A549 (cell line): ENCODE measurements around the gene FAM151A. TPM values are rescaled to one million over a fixed set of nuclear protein-coding genes. Genes with fewer than 3 reads are reported as not detected.

ENCODE experiments used
- ATAC-seq, 2 experiments: fragments of 200-7000 bp in 1 of 2; fragments of >200 bp in 1 of 2; cut with Nextera tagmentation in 1 of 2; cut with Tn5 transposase in 1 of 2; 3 replicates each; pipeline versions ENCODE4 v1.8.0 to v1.9.1; 2018 to 2020; ENCODE audit warnings: mild to moderate bottlenecking in 1 of 2, moderate library complexity in 1 of 2
- CTCF ChIA-PET: fragments of 300-600 bp; sonication (Branson Sonifier 250); formaldehyde crosslinking; extraction: SDS; loops from one replicate; lab custom pipeline; 2021; ENCODE audit warnings: antibody characterized with exemption, inconsistent platforms; lab: Yijun Ruan, JAX
- POLR2A ChIA-PET: fragments of 350-600 bp; formaldehyde crosslinking; extraction: SDS; loops from one replicate; lab custom pipeline; 2021; ENCODE audit warnings: antibody characterized with exemption, inconsistent platforms; lab: Yijun Ruan, JAX
- DNase-seq, 2 experiments: peaks; one replicate each; pipeline versions ENCODE4 v3.0.0 to v3.0.0-alpha.2; 2011 to 2016; ENCODE audit warnings: low read depth in 1 of 2, low spot score in 1 of 2
- FAIRE-seq: peaks from 2 replicates; lab custom pipeline; 2011; peaks lifted over from hg19 to GRCh38; lab: Jason Lieb, UNC
- H3K27ac ChIP-seq, 2 experiments: fragments of >200 bp; sonication (Bioruptor Twin); formaldehyde crosslinking; 3 replicates each; pipeline ENCODE4 v1.5.1; 2016 to 2017
- H3K4me1 ChIP-seq: fragments of >200 bp; sonication (Bioruptor Twin); formaldehyde crosslinking; 3 replicates; pipeline ENCODE4 v1.6.1; 2016
- H3K4me2 ChIP-seq: fragments of >200 bp; sonication (Bioruptor Twin); formaldehyde crosslinking; 3 replicates; pipeline ENCODE4 v1.6.1; 2016
- H3K4me3 ChIP-seq: fragments of >200 bp; sonication (Bioruptor Twin); formaldehyde crosslinking; 3 replicates; pipeline ENCODE4 v1.5.1; 2016
- H3K9me3 ChIP-seq: fragments of >200 bp; sonication (Bioruptor Twin); formaldehyde crosslinking; 3 replicates; pipeline ENCODE4 v1.6.1; 2016
- CEBPB ChIP-seq, 2 experiments: fragments of >200 bp in 1 of 2; sonication (Bioruptor Twin) in 1 of 2; formaldehyde crosslinking in 1 of 2; IDR thresholded peaks; 2 replicates each; pipeline ENCODE4 v1.6.1; 2012 to 2016
- CHD2 ChIP-seq: fragments of 150-350 bp; IDR thresholded peaks from 2 replicates; pipeline ENCODE4 v1.6.1; 2014; ENCODE audit warnings: low read length; ENCODE audit not compliant: partially characterized antibody
- CHD4 ChIP-seq: fragments of 200-600 bp; sonication (generic); IDR thresholded peaks from 2 replicates; pipeline ENCODE4 v1.6.1; 2016; ENCODE audit warnings: antibody characterized with exemption, mild to moderate bottlenecking, borderline replicate concordance
- EHMT2 ChIP-seq: fragments of 200-600 bp; sonication (generic); IDR thresholded peaks from 2 replicates; pipeline ENCODE4 v1.6.1; 2016; ENCODE audit warnings: antibody characterized with exemption, low read depth, mild to moderate bottlenecking, moderate library complexity
- EP300 ChIP-seq, 2 experiments: fragments of >200 bp; sonication (Bioruptor Twin); formaldehyde crosslinking; IDR thresholded peaks; 2 replicates in 1 of 2; 3 replicates in 1 of 2; pipeline ENCODE4 v1.6.1; 2016 to 2017
- GATA3 ChIP-seq: IDR thresholded peaks from 2 replicates; pipeline ENCODE4 v1.6.1; 2012; ENCODE audit warnings: borderline replicate concordance
- HDAC2 ChIP-seq: fragments of 200-600 bp; sonication (generic); IDR thresholded peaks from 2 replicates; pipeline ENCODE4 v1.6.1; 2016
- HOXB5 ChIP-seq: fragments of 250-450 bp; sonication (Bioruptor Pico); IDR thresholded peaks from 2 replicates; pipeline ENCODE4 v1.5.0; 2020; ENCODE audit warnings: mild to moderate bottlenecking, moderate library complexity
- JUN ChIP-seq, 2 experiments: fragments of >200 bp; sonication (Bioruptor Twin); formaldehyde crosslinking; IDR thresholded peaks; 2 replicates in 1 of 2; 3 replicates in 1 of 2; pipeline ENCODE4 v1.6.1; 2016 to 2017
- KDM1A ChIP-seq: fragments of 200-600 bp; sonication (generic); IDR thresholded peaks from 2 replicates; pipeline ENCODE4 v1.6.1; 2016; ENCODE audit warnings: low read depth, mild to moderate bottlenecking
- KDM5A ChIP-seq: fragments of 200-600 bp; sonication (generic); IDR thresholded peaks from 2 replicates; pipeline ENCODE4 v1.6.1; 2016; ENCODE audit warnings: antibody characterized with exemption, mild to moderate bottlenecking
- MYC ChIP-seq: IDR thresholded peaks from 2 replicates; pipeline ENCODE4 v1.6.1; 2012; ENCODE audit warnings: mild to moderate bottlenecking, inconsistent platforms, low read length, improper control_type of control experiment, borderline replicate concordance
- NFE2L2 ChIP-seq: fragments of 150-350 bp; conservative IDR thresholded peaks from 2 replicates; pipeline ENCODE4 v1.6.1; 2014; ENCODE audit warnings: low read length
- NPAS2 ChIP-seq: fragments of 250-450 bp; sonication (Bioruptor Pico); IDR thresholded peaks from 2 replicates; pipeline ENCODE4 v1.8.0; 2022; ENCODE audit warnings: mild to moderate bottlenecking, moderate library complexity, borderline replicate concordance
- PHF8 ChIP-seq: fragments of 200-600 bp; sonication (generic); IDR thresholded peaks from 2 replicates; pipeline ENCODE4 v1.6.1; 2016; ENCODE audit warnings: low read depth, mild to moderate bottlenecking, antibody characterized with exemption, moderate library complexity, borderline replicate concordance
- POLR2A ChIP-seq: IDR thresholded peaks from 2 replicates; pipeline ENCODE4 v1.6.1; 2012; ENCODE audit warnings: mild to moderate bottlenecking, low read length
- RAD21 ChIP-seq, 2 experiments: fragments of >200 bp in 1 of 2; sonication (Bioruptor Twin) in 1 of 2; formaldehyde crosslinking in 1 of 2; IDR thresholded peaks in 1 of 2; conservative IDR thresholded peaks in 1 of 2; 2 replicates in 1 of 2; 3 replicates in 1 of 2; pipeline ENCODE4 v1.6.1; 2012 to 2018; ENCODE audit warnings: inconsistent platforms in 1 of 2
- RCOR1 ChIP-seq: fragments of 150-350 bp; IDR thresholded peaks from 2 replicates; pipeline ENCODE4 v1.6.1; 2014; ENCODE audit warnings: antibody characterized with exemption, low read length, low read depth
- RFX5 ChIP-seq: fragments of 450-650 bp; IDR thresholded peaks from 2 replicates; pipeline ENCODE4 v1.7.1; 2014; ENCODE audit warnings: antibody characterized with exemption, mild to moderate bottlenecking, moderate library complexity
- RNF2 ChIP-seq: fragments of 200-600 bp; sonication (generic); IDR thresholded peaks from 2 replicates; pipeline ENCODE4 v1.6.1; 2016; ENCODE audit warnings: low read depth, mild to moderate bottlenecking, antibody characterized with exemption, moderate library complexity, borderline replicate concordance
- SREBF2 ChIP-seq: fragments of 450-650 bp; IDR thresholded peaks from 2 replicates; pipeline ENCODE4 v1.6.1; 2014; ENCODE audit warnings: mild to moderate bottlenecking, moderate library complexity
- TFCP2L1 ChIP-seq: fragments of 250-450 bp; sonication (Bioruptor Pico); IDR thresholded peaks from 2 replicates; pipeline ENCODE4 v1.5.0; 2021; ENCODE audit warnings: mild to moderate bottlenecking
- ZC3H11A ChIP-seq: fragments of 450-650 bp; IDR thresholded peaks from 2 replicates; pipeline ENCODE4 v1.6.1; 2014; ENCODE audit warnings: antibody characterized with exemption, mild to moderate bottlenecking
- ZSCAN20 ChIP-seq: fragments of 250-450 bp; sonication (Bioruptor Pico); IDR thresholded peaks from 2 replicates; pipeline ENCODE4 v1.8.0; 2022; ENCODE audit warnings: mild to moderate bottlenecking, moderate library complexity
- WGBS: methylation state at CpG from one replicate; pipeline ENCODE4 v1.1.6; 2017; ENCODE audit errors: missing lambda C conversion rate; 5-methylcytosine and 5-hydroxymethylcytosine counted together
- polyA plus RNA-seq, 4 experiments: library from polyadenylated mRNA; depleted of rRNA in 3 of 4; stranded (reverse); fragments of >200 nt; fragmentation: RNase III in 1 of 4; extraction: RNeasy Plus Mini Kit Qiagen cat#74134 plus additional on column Dnase treatment in 1 of 4; gene quantifications; 2 replicates in 3 of 4; 3 replicates in 1 of 4; pipeline ENCODE4 v1.2.3, GENCODE V29; 2011 to 2017
- TF ChIP-seq, protein P1 (sequence below): fragments of 200-600 bp; sonication (generic); IDR thresholded peaks from 2 replicates; pipeline ENCODE4 v1.6.1; 2016; ENCODE audit warnings: antibody characterized with exemption, mild to moderate bottlenecking, moderate library complexity
- TF ChIP-seq, protein P2 (sequence below): fragments of >200 bp; sonication (Bioruptor Twin); formaldehyde crosslinking; IDR thresholded peaks from 3 replicates; pipeline ENCODE4 v1.5.1; 2016
- TF ChIP-seq, protein P3 (sequence below): fragments of 250-450 bp; sonication (Bioruptor Pico); IDR thresholded peaks from 2 replicates; pipeline ENCODE4 v1.5.0; 2021; ENCODE audit warnings: mild to moderate bottlenecking, moderate library complexity, borderline replicate concordance
- TF ChIP-seq, protein P4 (sequence below): fragments of >200 bp; sonication (Bioruptor Twin); formaldehyde crosslinking; IDR thresholded peaks from 2 replicates; pipeline ENCODE4 v1.6.1; 2016
- TF ChIP-seq, protein P5 (sequence below): fragments of 250-450 bp; sonication (Bioruptor Pico); IDR thresholded peaks from 2 replicates; pipeline ENCODE4 v1.5.0; 2020; ENCODE audit warnings: low read depth, mild to moderate bottlenecking, moderate library complexity

Gene FAM151A
- polyA plus RNA-seq, 2 of the 4 experiments (the other 2 are of a cell fraction): not detected

DNA sequence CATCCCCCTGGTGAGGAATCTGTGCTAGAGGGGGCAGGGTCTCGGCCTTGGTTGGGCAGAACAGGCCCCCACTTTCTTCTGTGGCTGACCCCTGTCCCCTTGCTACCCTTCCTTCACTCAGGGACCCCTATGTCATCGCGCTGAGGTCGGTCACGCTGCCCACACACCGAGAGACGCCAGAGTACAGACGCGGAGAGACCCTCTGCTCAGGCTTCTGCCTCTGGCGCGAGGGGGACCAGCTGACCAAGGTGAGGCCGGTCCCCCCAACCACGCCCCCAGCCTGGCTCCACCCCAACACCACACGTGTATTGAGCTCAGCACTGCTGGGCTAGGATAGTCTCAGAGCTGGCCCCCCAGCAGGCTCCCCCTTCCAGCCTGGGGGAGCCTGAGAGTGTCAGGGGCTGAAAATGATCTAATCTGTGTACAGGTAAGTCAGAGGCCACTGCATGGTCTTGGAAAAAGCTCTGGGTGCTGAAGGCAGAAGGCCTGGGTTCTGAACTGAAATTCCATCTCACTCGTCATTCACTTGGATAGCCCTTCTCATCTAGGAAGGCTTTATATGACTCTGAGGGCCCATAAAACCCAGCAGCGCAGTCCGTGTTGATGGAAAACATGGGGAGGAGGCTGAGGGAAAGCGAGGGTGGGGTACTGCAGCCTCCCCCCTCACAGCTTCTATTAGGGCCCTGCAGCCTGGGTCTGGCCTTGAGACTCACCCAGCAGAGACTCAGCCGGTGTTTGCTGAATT is 15.3 kb downstream of the FAM151A start:
- no peaks in the 10 kb centered on the region for H3K4me1 ChIP-seq
- no peak for ATAC-seq
- H3K27ac ChIP-seq: no peak overlapping the region
- POLR2A ChIA-PET: no interaction called here
- FAIRE-seq: no peak
- WGBS: 83% methylated on average over 13 of the region's 19 CpGs
- H3K4me2 ChIP-seq: no peak overlapping the region
- H3K9me3 ChIP-seq: no peaks in the 10 kb centered on the region
- H3K4me3 ChIP-seq: no peak overlapping the region
- no peak for DNase-seq
- TF ChIP-seq, protein P1, sequence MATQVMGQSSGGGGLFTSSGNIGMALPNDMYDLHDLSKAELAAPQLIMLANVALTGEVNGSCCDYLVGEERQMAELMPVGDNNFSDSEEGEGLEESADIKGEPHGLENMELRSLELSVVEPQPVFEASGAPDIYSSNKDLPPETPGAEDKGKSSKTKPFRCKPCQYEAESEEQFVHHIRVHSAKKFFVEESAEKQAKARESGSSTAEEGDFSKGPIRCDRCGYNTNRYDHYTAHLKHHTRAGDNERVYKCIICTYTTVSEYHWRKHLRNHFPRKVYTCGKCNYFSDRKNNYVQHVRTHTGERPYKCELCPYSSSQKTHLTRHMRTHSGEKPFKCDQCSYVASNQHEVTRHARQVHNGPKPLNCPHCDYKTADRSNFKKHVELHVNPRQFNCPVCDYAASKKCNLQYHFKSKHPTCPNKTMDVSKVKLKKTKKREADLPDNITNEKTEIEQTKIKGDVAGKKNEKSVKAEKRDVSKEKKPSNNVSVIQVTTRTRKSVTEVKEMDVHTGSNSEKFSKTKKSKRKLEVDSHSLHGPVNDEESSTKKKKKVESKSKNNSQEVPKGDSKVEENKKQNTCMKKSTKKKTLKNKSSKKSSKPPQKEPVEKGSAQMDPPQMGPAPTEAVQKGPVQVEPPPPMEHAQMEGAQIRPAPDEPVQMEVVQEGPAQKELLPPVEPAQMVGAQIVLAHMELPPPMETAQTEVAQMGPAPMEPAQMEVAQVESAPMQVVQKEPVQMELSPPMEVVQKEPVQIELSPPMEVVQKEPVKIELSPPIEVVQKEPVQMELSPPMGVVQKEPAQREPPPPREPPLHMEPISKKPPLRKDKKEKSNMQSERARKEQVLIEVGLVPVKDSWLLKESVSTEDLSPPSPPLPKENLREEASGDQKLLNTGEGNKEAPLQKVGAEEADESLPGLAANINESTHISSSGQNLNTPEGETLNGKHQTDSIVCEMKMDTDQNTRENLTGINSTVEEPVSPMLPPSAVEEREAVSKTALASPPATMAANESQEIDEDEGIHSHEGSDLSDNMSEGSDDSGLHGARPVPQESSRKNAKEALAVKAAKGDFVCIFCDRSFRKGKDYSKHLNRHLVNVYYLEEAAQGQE: no peak
- no peak for TF ChIP-seq NPAS2 (CRISPR knock-in tag)
- TF ChIP-seq RCOR1: no peak
- TF ChIP-seq, protein P2, sequence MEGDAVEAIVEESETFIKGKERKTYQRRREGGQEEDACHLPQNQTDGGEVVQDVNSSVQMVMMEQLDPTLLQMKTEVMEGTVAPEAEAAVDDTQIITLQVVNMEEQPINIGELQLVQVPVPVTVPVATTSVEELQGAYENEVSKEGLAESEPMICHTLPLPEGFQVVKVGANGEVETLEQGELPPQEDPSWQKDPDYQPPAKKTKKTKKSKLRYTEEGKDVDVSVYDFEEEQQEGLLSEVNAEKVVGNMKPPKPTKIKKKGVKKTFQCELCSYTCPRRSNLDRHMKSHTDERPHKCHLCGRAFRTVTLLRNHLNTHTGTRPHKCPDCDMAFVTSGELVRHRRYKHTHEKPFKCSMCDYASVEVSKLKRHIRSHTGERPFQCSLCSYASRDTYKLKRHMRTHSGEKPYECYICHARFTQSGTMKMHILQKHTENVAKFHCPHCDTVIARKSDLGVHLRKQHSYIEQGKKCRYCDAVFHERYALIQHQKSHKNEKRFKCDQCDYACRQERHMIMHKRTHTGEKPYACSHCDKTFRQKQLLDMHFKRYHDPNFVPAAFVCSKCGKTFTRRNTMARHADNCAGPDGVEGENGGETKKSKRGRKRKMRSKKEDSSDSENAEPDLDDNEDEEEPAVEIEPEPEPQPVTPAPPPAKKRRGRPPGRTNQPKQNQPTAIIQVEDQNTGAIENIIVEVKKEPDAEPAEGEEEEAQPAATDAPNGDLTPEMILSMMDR: no peak
- no peak for TF ChIP-seq ZSCAN20
- TF ChIP-seq NFE2L2: no peak
- TF ChIP-seq POLR2A: no peak
- no peak for TF ChIP-seq TFCP2L1
- TF ChIP-seq RFX5: no peak
- TF ChIP-seq, protein P3, sequence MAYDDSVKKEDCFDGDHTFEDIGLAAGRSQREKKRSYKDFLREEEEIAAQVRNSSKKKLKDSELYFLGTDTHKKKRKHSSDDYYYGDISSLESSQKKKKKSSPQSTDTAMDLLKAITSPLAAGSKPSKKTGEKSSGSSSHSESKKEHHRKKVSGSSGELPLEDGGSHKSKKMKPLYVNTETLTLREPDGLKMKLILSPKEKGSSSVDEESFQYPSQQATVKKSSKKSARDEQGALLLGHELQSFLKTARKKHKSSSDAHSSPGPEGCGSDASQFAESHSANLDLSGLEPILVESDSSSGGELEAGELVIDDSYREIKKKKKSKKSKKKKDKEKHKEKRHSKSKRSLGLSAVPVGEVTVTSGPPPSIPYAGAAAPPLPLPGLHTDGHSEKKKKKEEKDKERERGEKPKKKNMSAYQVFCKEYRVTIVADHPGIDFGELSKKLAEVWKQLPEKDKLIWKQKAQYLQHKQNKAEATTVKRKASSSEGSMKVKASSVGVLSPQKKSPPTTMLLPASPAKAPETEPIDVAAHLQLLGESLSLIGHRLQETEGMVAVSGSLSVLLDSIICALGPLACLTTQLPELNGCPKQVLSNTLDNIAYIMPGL (CRISPR knock-in tag): no peak
- no peak for TF ChIP-seq ZC3H11A
- CTCF ChIA-PET: no interaction called here

DNA sequence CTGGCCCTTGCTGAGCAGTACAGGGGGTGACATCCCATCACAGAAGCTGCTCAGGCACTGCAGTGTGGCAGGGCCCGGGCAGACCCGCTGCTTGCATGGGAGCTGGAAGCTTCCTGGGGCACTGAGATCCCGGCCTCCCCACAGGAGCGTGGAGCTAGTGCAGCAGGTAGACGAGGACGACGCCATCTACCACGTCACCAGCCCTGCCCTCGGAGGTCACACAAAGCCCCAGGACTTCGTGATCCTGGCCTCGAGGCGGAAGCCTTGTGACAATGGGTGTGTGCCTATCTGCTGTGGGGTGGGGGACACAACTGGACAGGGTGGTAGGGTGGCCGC is 16.4 kb downstream of the FAM151A start:
- CTCF ChIA-PET: no interaction called here
- ATAC-seq: no peak
- FAIRE-seq: no peak
- Histone ChIP-seq H3K4me3 (no peak overlapping the region), H3K4me1 (no peaks in the 10 kb centered on the region), H3K9me3 (no peaks in the 10 kb centered on the region), H3K4me2 (no peak overlapping the region), H3K27ac (no peak overlapping the region)
- no peak for DNase-seq
- WGBS: 100% methylated on average over 1 of the region's 13 CpGs
- POLR2A ChIA-PET: no interaction called here
- no peak for TF ChIP-seq JUN (IDR thresholded peaks at IDR 0.05)
- TF ChIP-seq, protein P4, sequence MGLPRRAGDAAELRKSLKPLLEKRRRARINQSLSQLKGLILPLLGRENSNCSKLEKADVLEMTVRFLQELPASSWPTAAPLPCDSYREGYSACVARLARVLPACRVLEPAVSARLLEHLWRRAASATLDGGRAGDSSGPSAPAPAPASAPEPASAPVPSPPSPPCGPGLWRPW: no peak
- TF ChIP-seq, protein P5, sequence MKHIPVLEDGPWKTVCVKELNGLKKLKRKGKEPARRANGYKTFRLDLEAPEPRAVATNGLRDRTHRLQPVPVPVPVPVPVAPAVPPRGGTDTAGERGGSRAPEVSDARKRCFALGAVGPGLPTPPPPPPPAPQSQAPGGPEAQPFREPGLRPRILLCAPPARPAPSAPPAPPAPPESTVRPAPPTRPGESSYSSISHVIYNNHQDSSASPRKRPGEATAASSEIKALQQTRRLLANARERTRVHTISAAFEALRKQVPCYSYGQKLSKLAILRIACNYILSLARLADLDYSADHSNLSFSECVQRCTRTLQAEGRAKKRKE (CRISPR knock-in tag): no peak
- no peak for TF ChIP-seq HDAC2
- TF ChIP-seq PHF8: no peak
- TF ChIP-seq CHD4: no peak
- TF ChIP-seq RAD21 (conservative IDR thresholded peaks at IDR 0.05 in 1 of 2, IDR thresholded peaks at IDR 0.05 in 1 of 2): no peak
- no peak for TF ChIP-seq RCOR1
- TF ChIP-seq CEBPB (IDR thresholded peaks at IDR 0.05): no peak
- no peak for TF ChIP-seq KDM1A
- no peak for TF ChIP-seq RNF2
- no peak for TF ChIP-seq EP300 (IDR thresholded peaks at IDR 0.05)
- no peak for TF ChIP-seq POLR2A
- no peak for TF ChIP-seq KDM5A
- no peak for TF ChIP-seq CHD2
- no peak for TF ChIP-seq EHMT2
- no peak for TF ChIP-seq GATA3
- TF ChIP-seq MYC: no peak
- TF ChIP-seq HOXB5: no peak
- TF ChIP-seq SREBF2: no peak
